GM12878 (cell line): ENCODE measurements around the gene PPP6R2.
"Not testable (repeated sequence)": the region's sequence is repeated elsewhere in the genome, so short reads cannot be mapped to it uniquely, and the experiment has no call there.

Experiments used
- ASH2L ChIP-seq: fragments of 300-600, 200-600 bp; sonication (generic); IDR thresholded peaks from 2 replicates; pipeline ENCODE4 v1.6.1; 2017; ENCODE audit warnings: low read depth, mild to moderate bottlenecking, borderline replicate concordance
- CBFB ChIP-seq: IDR thresholded peaks from 2 replicates; pipeline ENCODE4 v1.6.1; 2016; ENCODE audit warnings: antibody characterized with exemption, low read depth
- CBX5 ChIP-seq: sonication (generic); IDR thresholded peaks from 2 replicates; pipeline ENCODE4 v1.6.1; 2016; ENCODE audit warnings: low read depth, moderate library complexity, mild to moderate bottlenecking, inconsistent platforms
- EZH2 ChIP-seq: IDR thresholded peaks from 2 replicates; pipeline ENCODE4 v1.6.1; 2012; ENCODE audit warnings: low read depth, mild to moderate bottlenecking, control low read depth, inconsistent platforms, low read length, borderline replicate concordance; ENCODE audit not compliant: control insufficient read depth
- MTA3 ChIP-seq: IDR thresholded peaks from 2 replicates; pipeline ENCODE4 v1.6.1; 2012; ENCODE audit warnings: low read length, inconsistent platforms, borderline replicate concordance
- NBN ChIP-seq: fragments of 450-650 bp; IDR thresholded peaks from 2 replicates; pipeline ENCODE4 v1.6.1; 2016
- RAD21 ChIP-seq: IDR thresholded peaks from 2 replicates; pipeline ENCODE4 v1.6.1; 2011; ENCODE audit warnings: mild to moderate bottlenecking, low read depth, low read length, moderate library complexity; ENCODE audit not compliant: insufficient read depth
- TAF1 ChIP-seq: IDR thresholded peaks from 2 replicates; pipeline ENCODE4 v1.6.1; 2011; ENCODE audit warnings: mild to moderate bottlenecking, low read depth, low read length, borderline replicate concordance
- TF ChIP-seq, protein P1 (sequence below): IDR thresholded peaks from 2 replicates; pipeline ENCODE4 v1.6.1; 2011; ENCODE audit warnings: borderline replicate concordance, low read depth, mild to moderate bottlenecking, moderate library complexity, mixed read lengths, low read length; ENCODE audit not compliant: insufficient read depth; ENCODE audit errors: extremely low read length
- TF ChIP-seq, protein P2 (sequence below): IDR thresholded peaks from 2 replicates; pipeline ENCODE4 v1.6.1; 2012; ENCODE audit warnings: low read depth, low read length, improper control_type of control experiment
- TF ChIP-seq, protein P3 (sequence below), 3 experiments: IDR thresholded peaks in 2 of 3; conservative IDR thresholded peaks in 1 of 3; 2 replicates each; pipeline ENCODE4 v1.5.1; 2011; ENCODE audit warnings: low read depth in 3 of 3, low read length in 3 of 3, mild to moderate bottlenecking in 3 of 3, control low read depth in 2 of 3, moderate library complexity in 2 of 3, inconsistent platforms in 1 of 3, mixed read lengths in 1 of 3; ENCODE audit not compliant: control insufficient read depth in 2 of 3, insufficient read depth in 1 of 3; ENCODE audit errors: extremely low read depth in 1 of 3

DNA sequence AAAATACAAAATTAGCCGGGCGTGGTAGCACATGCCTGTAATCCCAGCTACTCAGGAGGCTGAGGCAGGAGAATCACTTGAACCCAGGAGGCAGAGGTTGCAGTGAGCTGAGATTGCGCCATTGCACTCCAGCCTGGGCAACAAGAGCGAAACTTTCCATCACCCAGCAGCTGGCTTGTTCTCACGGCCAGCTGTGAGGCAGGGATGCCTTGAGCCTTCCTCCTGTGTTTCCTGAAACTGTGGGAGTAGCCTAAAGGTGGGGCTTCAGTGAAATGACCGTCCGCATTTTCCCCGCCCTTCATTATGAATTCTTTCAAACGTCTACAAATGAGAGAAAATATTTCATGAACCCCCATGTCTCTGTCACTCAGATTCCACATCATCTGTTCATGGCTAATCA is 65.8 kb downstream of the PPP6R2 start:
- not testable (repeated sequence) for TF ChIP-seq TAF1, CBFB, RAD21, NBN, CBX5, MTA3, EZH2, ASH2L
- TF ChIP-seq, protein P1, sequence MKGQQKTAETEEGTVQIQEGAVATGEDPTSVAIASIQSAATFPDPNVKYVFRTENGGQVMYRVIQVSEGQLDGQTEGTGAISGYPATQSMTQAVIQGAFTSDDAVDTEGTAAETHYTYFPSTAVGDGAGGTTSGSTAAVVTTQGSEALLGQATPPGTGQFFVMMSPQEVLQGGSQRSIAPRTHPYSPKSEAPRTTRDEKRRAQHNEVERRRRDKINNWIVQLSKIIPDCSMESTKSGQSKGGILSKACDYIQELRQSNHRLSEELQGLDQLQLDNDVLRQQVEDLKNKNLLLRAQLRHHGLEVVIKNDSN: not testable (repeated sequence)
- TF ChIP-seq, protein P2, sequence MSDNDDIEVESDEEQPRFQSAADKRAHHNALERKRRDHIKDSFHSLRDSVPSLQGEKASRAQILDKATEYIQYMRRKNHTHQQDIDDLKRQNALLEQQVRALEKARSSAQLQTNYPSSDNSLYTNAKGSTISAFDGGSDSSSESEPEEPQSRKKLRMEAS: not testable (repeated sequence)
- TF ChIP-seq, protein P3, sequence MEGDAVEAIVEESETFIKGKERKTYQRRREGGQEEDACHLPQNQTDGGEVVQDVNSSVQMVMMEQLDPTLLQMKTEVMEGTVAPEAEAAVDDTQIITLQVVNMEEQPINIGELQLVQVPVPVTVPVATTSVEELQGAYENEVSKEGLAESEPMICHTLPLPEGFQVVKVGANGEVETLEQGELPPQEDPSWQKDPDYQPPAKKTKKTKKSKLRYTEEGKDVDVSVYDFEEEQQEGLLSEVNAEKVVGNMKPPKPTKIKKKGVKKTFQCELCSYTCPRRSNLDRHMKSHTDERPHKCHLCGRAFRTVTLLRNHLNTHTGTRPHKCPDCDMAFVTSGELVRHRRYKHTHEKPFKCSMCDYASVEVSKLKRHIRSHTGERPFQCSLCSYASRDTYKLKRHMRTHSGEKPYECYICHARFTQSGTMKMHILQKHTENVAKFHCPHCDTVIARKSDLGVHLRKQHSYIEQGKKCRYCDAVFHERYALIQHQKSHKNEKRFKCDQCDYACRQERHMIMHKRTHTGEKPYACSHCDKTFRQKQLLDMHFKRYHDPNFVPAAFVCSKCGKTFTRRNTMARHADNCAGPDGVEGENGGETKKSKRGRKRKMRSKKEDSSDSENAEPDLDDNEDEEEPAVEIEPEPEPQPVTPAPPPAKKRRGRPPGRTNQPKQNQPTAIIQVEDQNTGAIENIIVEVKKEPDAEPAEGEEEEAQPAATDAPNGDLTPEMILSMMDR (IDR thresholded peaks at IDR 0.05 in 2 of 3, conservative IDR thresholded peaks at IDR 0.05 in 1 of 3; ENCODE audit: control insufficient read depth in 2 of 3, extremely low read depth in 1 of 3, insufficient read depth in 1 of 3, low read depth in 3 of 3, low read length in 3 of 3): not testable (repeated sequence)
